ENCODE data around the gene ATP5ME.

Gene ATP5ME

GRCh38 chr4:659851-660250, 14.2 kb downstream of the ATP5ME start:
- TF ChIP-seq CTCF (IDR thresholded peaks at IDR 0.05), result no peak
- H3K27ac ChIP-seq, result no peak overlapping the region
- H3K9me3 ChIP-seq, result no peaks in the 10 kb centered on the region
- H3K36me3 ChIP-seq, result no peaks in the 10 kb centered on the region
- H3K4me1 ChIP-seq, result peaks cover 0 to 12% (median 9%) of the 10 kb centered on the region in 4 donors
- H3K27me3 ChIP-seq, result peaks cover 0 to 48% of the 10 kb centered on the region in 2 donors
- no peak overlapping the region for H3K4me3 ChIP-seq
- intact Hi-C loops (cut with DNase I; ENCODE audit: low total_unique reads), result no loop called here
- no peak for DNase-seq

DNA sequence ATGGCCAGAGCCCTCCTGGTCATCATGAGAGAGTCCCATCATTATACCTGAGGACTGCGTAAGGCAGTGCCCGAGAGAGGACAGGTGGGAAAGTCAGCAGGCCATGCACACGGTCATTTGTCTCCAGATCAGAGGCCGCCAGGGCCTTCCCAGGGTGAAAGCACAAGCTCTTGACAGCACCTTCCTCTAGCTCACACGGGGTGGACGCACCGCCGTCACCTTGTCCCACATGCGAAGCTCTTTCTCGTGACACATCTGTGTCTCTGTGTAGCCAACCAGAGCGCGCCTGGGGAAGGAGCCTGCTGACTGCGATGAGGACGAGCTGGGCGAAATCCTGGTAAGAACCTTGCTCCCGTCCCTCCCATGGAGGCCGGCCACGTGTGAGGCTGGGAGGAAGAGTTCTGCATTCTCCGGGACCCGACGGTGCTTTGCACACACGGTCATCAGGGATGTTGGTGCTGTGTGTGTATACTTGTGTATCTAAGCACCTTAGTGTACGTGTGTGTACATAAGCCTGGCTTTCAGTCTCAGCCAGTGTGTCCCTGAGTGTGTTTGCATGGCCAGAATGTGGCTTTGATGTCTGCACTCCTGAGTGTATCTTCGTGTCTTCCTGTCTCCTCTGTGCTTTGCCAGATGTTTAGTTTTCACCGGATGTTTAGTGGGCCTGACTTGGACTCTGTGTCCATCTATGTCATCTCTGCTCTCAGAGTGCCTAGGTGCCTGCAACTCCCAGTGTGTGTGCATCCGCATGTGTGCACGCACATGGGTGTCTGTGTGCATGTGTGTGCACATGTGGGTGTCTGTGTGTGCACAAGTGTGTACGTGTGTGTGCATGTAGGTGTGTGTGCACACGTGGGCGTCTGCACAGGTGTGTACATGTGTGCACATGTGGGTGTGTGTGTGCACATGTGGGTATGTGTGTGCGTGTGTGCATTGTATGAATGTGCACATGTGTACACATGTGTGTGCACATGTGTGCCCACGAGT, 15.1 kb downstream of the ATP5ME start:
- intact Hi-C loops (cut with DNase I; ENCODE audit: low total_unique reads), result no loop called here
- Histone ChIP-seq H3K36me3 (no peaks in the 10 kb centered on the region), H3K4me3 (no peak overlapping the region), H3K4me1 (peaks cover 0 to 10% (median 7%) of the 10 kb centered on the region in 4 donors), H3K27me3 (peaks cover 0 to 39% of the 10 kb centered on the region in 2 donors), H3K9me3 (no peaks in the 10 kb centered on the region), H3K27ac (no peak overlapping the region)
- TF ChIP-seq CTCF (IDR thresholded peaks at IDR 0.05), result no peak
- DNase-seq, result no peak

DNA sequence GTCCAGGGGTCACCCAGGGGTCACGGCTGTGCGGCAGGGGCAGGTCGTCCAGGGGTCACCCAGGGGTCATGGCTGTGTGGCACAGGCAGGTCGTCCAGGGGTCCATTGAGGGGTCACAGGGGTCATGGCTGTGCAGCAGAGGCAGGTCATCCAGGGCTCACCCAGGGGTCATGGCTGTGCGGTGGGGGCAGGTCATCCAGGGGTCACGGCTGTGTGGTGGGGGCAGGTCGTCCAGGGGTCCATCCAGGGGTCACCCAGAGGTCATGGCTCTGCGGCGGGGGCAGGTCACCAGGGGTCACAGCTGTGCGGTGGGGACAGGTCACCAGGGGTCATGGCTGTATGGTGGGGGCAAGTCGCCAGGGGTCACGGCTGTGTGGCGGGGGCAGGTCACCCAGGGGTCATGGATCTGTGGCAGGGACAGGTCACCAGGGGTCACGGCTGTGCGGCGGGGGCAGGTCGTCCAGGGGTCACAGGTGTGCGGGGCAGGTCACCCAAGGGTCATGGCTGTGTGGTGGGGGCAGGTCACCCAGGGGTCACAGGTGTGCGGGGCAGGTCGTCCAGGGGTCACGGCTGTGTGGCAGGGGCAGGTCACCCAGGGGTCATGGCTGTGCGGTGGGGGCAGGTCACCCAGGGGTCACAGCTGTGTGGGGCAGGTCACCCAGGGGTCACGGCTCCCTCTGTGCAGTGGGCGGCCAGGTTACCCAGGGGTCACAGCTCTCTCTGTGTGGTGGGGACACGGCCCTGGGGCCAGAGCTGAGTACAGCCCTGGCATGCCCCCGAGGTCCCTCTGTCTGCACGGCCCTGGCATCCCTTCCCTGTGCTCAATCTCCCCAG, 16.0 kb downstream of the ATP5ME start:
- Histone ChIP-seq H3K4me3 (no peak overlapping the region), H3K27ac (no peak overlapping the region), H3K27me3 (peaks cover 0 to 30% of the 10 kb centered on the region in 2 donors), H3K9me3 (no peaks in the 10 kb centered on the region), H3K36me3 (no peaks in the 10 kb centered on the region), H3K4me1 (peaks cover 0 to 1% (median 0%) of the 10 kb centered on the region in 4 donors)
- intact Hi-C loops (cut with DNase I; ENCODE audit: low total_unique reads), result no loop called here
- DNase-seq, result no peak
- no peak for TF ChIP-seq CTCF (IDR thresholded peaks at IDR 0.05)

DNA sequence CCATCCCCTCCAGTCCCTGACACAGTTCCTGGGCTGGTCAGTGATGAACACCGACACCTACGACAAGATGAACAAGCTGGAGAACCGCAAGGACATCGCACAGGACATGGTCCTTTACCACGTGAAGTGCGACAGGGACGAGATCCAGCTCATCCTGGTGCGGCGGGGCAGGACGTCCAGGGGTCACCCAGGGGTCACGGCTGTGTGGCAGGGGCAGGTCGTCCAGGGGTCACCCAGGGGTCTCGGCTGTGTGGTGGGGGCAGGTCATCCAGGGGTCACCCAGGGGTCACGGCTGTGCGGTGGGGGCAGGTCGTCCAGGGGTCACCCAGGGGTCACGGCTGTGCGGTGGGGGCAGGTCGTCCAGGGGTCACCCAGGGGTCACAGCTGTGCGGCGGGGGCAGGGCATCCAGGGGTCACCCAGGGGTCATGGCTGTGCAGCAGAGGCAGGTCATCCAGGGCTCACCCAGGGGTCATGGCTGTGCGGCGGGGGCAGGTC, 16.7 kb downstream of the ATP5ME start:
- no peak for DNase-seq
- intact Hi-C loops (cut with DNase I; ENCODE audit: low total_unique reads), result no loop called here

More for the DNA sequence above, 16.7 kb downstream of the ATP5ME start:
- Histone ChIP-seq H3K9me3 (no peaks in the 10 kb centered on the region), H3K4me3 (no peak overlapping the region), H3K36me3 (no peaks in the 10 kb centered on the region), H3K27me3 (peaks cover 0 to 23% of the 10 kb centered on the region in 2 donors), H3K27ac (no peak overlapping the region), H3K4me1 (no peaks in the 10 kb centered on the region)
- no peak for TF ChIP-seq CTCF (IDR thresholded peaks at IDR 0.05)
